GM23248 (cell line): Measurements from ENCODE around the gene SMC4.

Source experiments
- EZH2 ChIP-seq: fragments of 200-600 bp; sonication (generic); IDR thresholded peaks from 2 replicates; pipeline ENCODE4 v1.6.1; 2018; ENCODE audit warnings: antibody characterized with exemption, mild to moderate bottlenecking; ENCODE audit not compliant: insufficient read depth, poor library complexity, severe bottlenecking
- EZH2phosphoT487 ChIP-seq: fragments of 200-600 bp; sonication (generic); IDR thresholded peaks from 2 replicates; pipeline ENCODE4 v1.6.1; 2018; ENCODE audit warnings: antibody characterized with exemption, moderate library complexity, mild to moderate bottlenecking, low read depth; ENCODE audit not compliant: insufficient read depth

DNA sequence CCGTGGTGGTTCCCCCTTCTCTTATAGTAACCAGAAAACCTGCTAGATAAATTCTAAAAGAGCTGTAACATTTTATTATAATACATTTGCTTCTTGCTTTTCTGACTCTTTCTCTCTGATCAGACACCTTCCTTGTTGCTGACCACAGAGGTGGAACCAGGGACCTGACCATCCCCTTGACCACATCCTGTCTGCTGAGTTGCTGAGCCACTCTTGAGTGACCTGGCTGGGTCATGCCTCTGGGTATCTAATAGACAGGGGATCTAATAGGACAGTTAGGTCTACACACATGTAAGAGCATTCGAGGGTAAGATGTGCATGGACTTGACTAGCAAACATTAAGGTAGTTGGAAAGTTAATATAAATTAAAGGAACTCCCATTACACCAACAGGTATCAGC, 72.9 kb downstream of the SMC4 start:
- TF ChIP-seq EZH2phosphoT487: no peak
- no peak for TF ChIP-seq EZH2
